SK-N-SH (cell line): ENCODE results near the gene PHAF1.

Experiments used
- EP300 ChIP-seq, 2 experiments: IDR thresholded peaks; 2 replicates each; pipeline versions ENCODE4 v1.4.0 to v1.6.1; 2012; ENCODE audit warnings: borderline replicate concordance in 1 of 2, low read depth in 1 of 2, low read length in 1 of 2
- FOXM1 ChIP-seq: IDR thresholded peaks from 2 replicates; pipeline ENCODE4 v1.4.0; 2012; ENCODE audit warnings: low read depth, mild to moderate bottlenecking
- MXI1 ChIP-seq: IDR thresholded peaks from 2 replicates; pipeline ENCODE4 v1.6.1; 2012; ENCODE audit warnings: mild to moderate bottlenecking, low read depth, low read length, improper control_type of control experiment
- POLR2AphosphoS5 ChIP-seq: IDR thresholded peaks from 2 replicates; pipeline ENCODE4 v1.6.1; 2012; ENCODE audit warnings: low read depth, low read length
- RAD21 ChIP-seq: IDR thresholded peaks from 2 replicates; pipeline ENCODE4 v1.6.1; 2012; ENCODE audit warnings: mild to moderate bottlenecking, low read length
- TF ChIP-seq, protein P1 (sequence below): fragments of 200-600 bp; sonication (generic); IDR thresholded peaks from 2 replicates; pipeline ENCODE4 v1.6.1; 2017; ENCODE audit warnings: antibody characterized with exemption, mild to moderate bottlenecking, moderate library complexity
- TF ChIP-seq, protein P2 (sequence below): IDR thresholded peaks from 2 replicates; pipeline ENCODE4 v1.4.0; 2012; ENCODE audit warnings: low read depth

DNA sequence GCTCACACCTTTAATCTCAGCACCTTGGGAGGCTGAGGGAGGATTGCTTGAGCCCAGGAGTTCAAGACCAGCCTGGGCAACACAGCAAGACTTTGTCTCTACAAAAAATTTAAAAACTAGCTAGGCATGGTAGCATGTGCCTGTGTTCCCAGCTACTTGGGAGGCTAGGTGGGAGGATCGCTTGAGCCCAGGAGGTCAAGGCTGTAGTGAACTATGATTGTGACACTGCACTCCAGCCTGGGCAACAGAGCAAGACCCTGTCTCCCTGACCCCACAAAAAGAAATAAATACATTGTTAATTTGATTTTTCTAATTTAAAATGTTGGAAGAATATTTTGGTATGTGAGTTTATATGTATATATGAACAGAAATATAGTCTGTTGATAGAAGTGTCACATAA, 22.4 kb upstream of the PHAF1 start:
- TF ChIP-seq EP300 (IDR thresholded peaks at IDR 0.05; ENCODE audit: borderline replicate concordance in 1 of 2, low read depth in 1 of 2, low read length in 1 of 2), result no peak
- TF ChIP-seq, protein P1, sequence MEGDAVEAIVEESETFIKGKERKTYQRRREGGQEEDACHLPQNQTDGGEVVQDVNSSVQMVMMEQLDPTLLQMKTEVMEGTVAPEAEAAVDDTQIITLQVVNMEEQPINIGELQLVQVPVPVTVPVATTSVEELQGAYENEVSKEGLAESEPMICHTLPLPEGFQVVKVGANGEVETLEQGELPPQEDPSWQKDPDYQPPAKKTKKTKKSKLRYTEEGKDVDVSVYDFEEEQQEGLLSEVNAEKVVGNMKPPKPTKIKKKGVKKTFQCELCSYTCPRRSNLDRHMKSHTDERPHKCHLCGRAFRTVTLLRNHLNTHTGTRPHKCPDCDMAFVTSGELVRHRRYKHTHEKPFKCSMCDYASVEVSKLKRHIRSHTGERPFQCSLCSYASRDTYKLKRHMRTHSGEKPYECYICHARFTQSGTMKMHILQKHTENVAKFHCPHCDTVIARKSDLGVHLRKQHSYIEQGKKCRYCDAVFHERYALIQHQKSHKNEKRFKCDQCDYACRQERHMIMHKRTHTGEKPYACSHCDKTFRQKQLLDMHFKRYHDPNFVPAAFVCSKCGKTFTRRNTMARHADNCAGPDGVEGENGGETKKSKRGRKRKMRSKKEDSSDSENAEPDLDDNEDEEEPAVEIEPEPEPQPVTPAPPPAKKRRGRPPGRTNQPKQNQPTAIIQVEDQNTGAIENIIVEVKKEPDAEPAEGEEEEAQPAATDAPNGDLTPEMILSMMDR, result no peak
- no peak for TF ChIP-seq MXI1
- TF ChIP-seq, protein P2, sequence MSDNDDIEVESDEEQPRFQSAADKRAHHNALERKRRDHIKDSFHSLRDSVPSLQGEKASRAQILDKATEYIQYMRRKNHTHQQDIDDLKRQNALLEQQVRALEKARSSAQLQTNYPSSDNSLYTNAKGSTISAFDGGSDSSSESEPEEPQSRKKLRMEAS, result no peak
- TF ChIP-seq FOXM1, result no peak
- no peak for TF ChIP-seq RAD21
- no peak for TF ChIP-seq POLR2AphosphoS5
